ENCODE data around the gene CLINT1. TPM values are rescaled to one million over a fixed set of nuclear protein-coding genes. Genes with fewer than 3 reads are reported as not detected.
"Not testable (repeated sequence)": the region's sequence is repeated elsewhere in the genome, so short reads cannot be mapped to it uniquely, and the experiment has no call there.

The CLINT1 gene
- polyA plus RNA-seq, 1 donor = 60.5 TPM

DNA sequence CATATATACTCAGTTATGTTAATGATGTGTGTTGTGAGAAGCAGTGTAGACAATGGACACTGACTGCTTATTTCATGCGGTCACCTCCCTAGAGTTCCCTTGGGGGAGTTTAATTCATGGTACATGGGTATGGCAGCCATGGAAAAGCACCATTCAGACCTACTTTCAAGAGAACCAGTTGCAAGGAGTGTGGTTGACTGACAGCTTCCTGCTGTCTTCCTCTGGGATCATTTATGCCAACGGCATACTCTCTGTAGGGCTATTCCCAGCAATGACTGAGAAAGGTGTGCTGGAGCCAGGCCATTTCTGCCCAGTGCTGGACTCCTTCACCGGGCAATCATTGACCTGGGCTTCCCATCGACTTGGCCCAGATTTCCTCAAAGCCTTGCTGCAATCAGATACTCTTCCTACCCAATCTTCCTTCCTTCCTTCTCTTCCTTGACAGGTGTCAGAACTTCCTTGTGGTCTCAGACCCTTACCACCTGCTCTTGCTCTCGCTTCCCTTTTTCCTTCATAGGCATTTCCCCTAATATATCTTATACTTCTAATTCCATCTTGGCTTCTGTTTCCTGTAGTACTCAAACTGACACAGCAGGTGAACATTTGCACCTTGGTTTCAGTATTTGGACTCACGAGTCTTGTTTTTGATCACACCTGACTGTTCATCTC is 3.4 kb upstream of the CLINT1 start:
- DNase-seq (ENCODE audit: low read depth) = no peak

DNA sequence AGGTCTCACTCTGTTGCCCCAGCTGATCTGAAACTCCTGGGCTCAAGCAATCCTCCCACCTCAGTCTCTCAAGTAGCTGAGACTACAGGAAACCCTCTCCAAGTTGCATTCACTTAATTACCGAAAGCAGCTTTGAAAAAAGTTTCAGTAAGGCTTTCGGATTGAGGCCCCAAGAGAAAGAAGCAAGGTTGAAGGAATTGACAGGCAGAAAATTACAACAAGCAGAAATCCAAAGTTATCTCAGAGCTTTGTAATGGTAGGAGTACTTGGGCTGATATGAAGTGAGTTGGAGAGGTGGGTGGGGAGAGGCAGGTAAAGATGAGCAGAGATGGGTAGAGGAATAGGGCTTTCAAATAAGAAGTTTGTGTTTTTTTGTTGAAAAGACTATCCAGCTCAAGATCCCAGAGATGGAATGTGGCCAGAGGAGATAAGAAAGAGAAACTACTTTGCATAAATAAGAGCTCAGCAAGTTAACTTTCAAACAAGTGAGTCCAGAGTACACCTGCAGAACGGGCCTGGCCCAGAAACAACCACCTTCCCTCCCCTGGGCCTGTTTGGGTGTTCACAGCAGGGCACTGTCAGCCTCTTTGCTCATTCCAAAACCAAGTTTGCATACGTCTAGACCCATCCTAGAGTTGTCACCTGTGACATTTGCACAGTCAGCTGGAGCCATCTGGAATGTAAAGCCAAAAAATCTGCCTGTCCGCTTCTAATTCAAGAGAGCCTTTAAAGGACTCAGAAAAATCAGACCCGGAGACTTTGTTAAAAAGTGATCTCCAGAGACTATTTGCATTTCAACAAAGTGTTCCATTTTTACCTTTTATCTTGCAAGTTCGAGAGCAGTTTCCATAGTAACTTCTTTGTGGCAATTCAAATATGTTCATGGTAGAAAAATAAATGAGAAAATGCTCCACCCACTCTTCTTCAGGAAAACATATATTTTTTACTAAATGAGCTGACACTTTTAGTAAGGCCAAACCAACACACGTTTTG is 2.2 kb upstream of the CLINT1 start:
- no peak for DNase-seq (ENCODE audit: low read depth)

DNA sequence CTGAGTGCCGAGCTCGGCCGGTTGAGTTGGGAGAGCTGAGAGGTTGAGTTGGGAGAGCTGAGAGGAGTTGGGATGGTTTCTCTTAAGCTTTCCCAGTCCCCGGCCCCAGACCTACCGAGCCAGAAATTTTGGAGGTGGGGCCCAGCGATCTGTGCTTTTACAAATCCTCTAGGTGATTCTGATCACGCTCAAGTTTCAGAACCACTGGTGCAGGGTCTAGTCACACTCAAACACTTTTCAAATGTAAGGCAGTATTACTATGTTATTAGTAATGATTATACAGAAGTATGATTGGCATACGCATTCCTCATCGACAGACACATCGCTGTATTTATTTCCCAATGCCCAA is 256 bp upstream of the CLINT1 start:
- DNase-seq (ENCODE audit: low read depth) = no peak

DNA sequence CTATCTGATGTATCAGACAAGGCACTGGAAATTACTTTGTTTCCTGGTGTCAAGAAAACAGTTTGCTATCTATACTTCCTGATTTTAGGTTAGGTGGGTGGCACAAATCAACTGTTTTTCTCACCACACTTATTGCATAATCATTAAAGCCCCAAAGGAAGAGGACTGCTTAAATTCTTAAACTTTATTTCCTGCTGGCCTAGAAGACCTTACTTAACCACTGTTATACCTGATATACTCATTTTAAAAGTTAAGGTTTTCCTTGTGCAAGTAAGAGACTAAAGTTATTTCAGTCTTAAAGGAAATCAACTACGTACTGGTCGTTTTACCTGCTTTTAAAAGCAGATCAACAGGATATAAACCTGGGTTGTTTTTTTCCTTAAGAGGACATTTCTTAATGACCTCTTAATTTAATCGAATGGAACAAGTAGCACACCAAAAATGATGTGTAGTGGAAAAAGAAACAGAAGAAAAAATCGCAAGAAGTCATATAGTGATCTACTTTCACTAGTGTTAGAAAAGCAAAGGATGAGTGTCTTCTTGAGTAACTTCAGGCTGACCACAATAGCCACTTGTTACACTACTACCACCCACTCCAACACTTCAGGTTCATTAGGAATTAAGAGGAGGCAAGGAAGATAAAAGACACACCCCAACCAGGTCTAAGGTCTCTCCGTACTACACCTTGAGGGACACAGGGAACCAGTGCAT is 974 bp downstream of the CLINT1 start:
- no peak for DNase-seq (ENCODE audit: low read depth)

DNA sequence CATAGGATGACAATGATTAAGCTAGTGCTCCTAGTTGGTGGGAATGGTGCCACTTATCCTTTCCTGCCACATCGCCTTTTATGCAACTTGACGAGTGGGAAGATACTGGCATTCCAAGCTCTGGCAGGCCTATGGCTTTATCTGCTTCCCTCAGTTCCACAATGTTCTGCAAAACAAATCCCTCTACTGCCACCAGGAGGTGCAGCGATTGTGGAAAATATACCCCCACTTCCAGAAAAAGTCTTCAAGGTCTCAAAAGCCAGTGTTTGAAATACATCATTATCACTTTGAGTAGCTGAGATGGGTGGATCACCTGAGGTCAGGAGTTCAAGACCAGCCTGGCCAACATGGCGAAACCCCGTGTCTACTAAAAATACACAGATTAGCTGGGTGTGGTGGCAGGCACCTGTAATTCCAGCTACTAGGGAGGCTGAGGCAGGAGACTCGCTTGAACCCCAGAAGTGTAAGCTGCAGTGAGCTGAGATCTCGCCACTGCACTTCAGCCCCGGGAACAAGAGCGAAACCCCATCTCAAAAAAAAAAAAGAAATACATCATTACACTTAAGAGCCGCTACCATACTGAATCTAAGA is 3.4 kb downstream of the CLINT1 start:
- peak; percentile 32 for DNase-seq (ENCODE audit: low read depth)

DNA sequence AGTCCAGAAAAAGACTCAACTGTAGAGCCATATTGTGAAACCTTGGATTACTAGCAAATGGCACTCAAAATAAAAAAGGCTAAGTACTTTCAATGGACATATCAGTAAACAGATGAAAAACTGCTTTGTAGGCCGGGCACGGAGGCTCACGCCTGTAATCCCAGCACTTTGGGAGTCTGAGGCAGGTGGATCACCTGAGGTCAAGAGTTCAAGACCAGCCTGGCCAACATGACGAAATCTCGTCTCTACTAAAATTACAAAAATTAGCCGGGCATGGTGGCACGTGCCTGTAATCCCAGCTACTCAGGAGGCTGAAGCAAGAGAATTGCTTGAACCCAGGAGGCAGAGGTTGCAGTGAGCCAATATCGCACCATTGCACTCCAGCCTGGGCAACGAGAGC is 5.6 kb downstream of the CLINT1 start:
- not testable (repeated sequence) for DNase-seq (ENCODE audit: low read depth)

DNA sequence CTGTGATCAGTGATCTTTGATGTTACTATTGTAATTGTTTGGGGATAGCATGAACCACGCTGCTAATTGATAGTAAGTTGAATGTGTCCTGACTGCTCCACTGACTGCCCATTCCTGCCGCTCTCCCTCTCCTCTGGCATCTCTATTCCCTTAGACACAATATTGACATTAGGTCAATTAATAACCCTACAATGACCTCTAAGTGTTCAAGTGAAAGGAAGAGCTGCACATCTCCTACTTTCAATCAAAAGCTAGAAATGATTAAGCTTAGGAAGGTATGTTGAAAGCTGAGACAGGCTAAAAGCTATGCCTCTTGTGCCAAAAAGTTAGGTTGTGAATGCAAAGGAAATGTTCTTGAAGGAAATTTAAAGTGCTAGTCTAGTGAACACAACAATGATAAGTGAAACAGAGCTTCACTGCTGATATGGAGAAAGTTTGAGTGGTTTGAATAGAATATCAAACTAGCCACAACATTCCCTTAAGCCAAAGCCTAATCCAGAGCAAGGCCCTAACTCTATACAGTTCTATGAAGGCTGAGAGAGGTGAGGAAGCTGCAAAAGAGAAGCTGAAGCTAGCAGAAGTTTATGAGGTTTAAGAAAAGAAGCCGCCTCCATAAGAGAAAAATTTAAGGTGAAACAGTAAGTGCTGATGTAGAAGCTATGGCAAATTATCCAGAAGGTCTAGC is 12.9 kb downstream of the CLINT1 start:
- no peak for DNase-seq (ENCODE audit: low read depth)

DNA sequence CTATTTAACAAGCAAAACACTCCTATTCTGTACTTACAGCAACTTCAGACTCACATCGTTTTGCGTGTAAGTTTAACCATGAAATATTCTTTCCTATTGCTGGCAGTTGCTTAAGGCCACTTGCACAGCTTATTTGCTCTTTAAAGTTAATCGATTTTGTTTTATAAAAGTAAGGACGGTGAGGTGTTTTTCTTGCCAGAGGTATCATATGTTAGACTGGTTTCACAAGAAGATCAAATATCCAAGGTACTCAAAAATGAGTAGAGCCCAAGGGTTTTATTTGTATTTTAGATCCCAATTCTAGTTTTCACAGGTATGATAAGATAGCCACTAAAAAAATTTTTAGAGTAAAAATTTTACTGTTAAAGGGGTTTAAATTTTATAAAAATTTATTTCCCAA is 16.2 kb downstream of the CLINT1 start:
- DNase-seq (ENCODE audit: low read depth) = no peak

DNA sequence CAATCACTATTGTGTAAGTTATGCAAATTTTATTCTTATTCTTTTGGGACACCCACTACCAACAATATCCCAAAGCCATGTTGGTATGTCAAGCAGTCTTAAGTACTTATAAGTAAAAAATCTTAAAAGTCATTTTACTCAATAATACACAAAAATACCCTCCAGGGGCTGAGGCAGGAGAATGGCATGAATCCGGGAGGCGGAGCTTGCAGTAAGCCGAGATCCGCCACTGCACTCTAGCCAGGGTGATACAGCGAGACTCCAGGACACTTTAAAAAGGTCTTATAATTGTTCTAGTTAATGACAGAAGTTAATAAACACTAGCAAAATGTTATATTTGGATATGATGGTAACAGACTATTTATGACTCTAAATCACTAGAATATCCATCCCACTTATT is 16.8 kb downstream of the CLINT1 start:
- DNase-seq (ENCODE audit: low read depth) = no peak

DNA sequence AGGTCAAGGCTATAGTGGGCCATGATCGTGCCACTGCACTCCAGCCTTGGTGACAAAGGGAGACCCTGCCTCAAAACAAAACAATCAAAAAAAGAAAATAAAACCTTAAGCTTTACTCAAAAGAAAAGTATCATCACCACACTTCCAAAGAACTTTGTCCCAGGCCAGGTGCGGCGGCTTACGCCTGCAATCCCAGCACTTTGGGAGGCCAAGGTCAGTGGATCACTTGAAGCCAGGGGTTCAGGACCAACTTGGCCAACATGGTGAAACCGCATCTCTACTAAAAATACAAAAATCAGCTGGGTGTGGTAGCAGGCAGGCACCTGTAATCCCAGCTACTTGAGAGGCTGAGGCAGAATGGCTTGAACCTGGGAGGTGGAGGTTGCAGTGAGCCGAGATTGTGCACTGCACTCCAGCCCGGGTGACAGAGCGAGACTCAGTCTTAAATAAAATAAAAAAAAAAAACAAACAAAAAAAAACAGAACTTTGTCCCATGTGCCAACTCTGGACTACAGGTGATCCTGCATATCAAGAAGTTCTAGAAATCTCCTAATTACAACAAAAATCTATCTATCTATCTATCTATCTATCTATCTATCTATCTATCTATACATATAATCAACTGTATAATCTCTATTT is 19.7 kb downstream of the CLINT1 start:
- DNase-seq (ENCODE audit: low read depth) = no peak

DNA sequence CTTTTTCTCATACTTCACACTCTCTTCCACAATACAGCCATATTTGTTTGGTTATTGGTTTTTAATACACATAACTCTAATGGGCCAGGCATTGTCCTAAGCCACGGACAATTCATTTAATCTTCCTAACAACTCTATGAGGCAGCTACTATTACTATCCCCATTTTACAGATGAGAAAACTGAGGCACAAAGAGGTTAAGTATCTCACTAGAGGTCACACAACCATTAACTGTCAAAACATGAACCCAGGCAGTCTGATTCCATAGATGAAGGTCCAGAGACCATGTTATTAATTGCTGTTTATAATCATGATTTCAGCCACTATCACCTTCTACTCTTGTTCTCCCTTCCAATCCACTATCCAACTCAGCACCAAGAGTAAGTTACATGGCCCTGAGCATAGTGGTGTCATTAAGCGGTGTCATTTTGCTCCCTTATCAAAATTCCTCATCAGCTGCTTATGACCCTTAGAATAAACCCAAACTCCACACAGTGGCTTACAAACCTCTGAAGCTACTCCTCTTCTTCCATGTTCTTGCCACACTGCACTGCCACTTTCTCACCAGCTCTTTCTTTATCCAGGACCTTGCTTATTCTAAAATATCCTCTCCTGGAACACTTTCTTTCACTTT is 22.7 kb downstream of the CLINT1 start:
- DNase-seq (ENCODE audit: low read depth) = no peak

DNA sequence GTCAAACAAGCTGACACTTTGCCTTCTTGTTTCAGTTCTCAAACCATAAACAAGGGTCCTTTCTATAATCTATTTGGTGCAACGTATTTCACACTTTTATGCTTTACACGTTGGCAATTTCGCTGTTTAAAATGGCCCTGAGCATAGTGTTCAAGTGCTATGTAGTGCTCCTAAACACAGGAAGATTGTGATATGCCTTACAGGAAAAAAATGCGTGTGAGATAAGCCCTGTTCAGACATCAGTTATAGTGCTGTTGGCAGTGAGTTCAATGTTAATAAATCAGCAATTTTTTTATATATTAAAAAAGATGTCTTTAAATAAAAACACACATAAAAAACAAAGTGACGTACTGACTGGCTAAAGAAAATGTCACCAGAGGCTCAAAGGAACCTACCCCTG is 23.9 kb downstream of the CLINT1 start:
- no peak for DNase-seq (ENCODE audit: low read depth)

DNA sequence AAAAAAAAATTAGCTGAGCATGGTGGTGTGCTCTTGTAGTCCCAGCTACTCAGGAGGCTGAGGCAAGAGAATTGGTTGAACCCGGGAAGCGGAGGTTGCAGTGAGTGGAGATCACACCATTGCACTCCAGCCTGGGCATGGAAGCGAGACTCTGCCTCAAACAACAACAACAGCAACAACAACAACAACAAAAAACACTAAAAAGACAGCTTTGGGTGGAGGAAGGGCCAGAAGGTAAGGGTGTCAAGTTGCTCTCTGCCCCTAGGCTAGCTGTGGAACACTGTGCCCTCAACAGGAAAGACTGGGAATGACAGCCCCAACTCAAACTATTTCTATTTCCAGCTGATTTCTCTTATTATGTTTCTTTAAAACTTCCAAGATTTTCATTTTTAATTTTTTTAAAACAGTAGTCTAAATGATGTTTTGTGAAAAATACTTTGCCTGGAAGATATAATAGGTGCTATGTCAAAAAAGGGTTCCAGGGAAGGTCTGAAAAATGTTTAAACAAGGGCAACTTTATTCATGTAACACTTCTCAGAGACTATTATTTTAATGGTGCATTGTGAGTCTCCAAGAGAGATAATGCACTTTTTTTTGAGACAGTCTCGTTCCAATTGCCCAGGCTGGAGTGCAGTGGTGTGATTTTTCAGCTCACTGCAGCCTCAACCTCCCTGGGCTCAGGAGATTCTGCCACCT is 29.9 kb downstream of the CLINT1 start:
- DNase-seq (ENCODE audit: low read depth) = no peak

DNA sequence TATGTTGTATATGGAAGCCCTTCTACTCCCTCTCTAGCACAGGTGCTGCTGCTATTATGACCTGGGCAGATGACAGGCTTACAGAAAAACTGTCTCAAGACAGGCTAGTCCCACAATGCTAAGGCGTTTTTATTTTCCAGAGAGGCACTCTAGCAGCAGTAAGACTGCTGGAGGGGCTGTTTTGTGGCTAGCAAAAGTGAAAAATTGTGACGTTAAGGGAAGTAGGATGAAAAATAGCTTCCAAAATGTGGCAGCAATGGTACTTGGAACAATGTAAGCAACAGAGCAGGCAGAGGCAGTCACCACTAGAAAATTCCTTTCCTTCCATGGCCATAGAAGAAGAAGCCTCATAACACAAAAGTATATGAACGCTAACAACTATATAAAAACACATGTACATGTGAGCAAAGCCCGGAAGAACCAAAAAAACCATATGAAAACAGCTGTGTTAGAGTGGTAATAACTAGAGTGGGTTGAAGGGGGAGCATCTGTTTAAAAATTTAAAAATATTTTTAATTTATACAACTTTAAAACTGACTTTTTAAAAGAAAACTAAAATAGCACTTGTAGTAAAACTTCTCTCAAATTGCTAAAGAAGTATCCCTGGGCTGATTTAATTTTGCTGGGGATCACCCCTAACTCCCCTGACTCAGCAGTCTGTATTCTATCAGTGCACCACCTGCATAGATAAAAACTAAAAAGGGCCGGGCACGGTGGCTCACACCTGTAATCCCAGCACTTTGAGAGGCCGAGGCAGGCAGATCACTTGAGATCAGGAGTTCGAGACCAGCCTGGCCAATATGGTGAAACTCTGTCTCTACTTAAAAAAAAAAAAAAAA is 30.6 kb downstream of the CLINT1 start:
- DNase-seq (ENCODE audit: low read depth) = no peak

DNA sequence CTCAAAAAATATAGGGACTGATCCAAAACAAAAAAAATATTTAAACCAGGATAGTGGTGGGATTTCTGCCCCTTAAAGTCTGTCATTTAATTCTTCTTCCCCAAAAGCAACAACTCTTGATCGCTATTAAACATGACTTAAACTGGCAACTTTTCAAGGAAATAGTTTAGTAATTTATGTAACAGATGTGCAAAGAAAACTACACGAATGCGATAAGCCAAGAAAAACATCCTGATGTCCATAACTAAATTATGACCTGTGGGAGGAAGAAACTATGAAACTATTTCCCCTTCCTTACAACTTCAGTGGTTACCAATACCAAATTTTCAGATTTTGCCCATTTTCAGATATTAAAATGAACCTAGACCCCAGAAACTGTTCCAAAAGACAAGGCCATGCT is 31.5 kb downstream of the CLINT1 start:
- no peak for DNase-seq (ENCODE audit: low read depth)

DNA sequence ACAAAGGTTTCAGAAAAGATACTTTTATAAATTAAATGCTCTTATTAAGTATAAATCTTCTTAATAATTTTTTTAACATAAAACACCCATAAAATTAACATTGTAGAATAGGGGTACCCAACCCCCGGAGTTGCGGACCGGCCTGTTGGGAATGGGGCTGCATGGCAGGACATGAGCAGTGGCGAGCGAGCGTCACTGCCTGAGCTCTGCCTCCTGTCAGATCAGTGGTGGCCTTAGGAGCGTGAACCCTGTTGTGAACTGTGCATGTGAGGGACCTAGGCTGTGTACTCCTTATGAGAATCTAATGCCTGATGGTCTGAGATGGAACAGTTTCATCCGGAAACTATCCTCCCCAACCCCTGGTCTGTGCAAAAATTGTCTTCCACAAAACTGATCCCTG is 35.3 kb downstream of the CLINT1 start:
- no peak for DNase-seq (ENCODE audit: low read depth)

DNA sequence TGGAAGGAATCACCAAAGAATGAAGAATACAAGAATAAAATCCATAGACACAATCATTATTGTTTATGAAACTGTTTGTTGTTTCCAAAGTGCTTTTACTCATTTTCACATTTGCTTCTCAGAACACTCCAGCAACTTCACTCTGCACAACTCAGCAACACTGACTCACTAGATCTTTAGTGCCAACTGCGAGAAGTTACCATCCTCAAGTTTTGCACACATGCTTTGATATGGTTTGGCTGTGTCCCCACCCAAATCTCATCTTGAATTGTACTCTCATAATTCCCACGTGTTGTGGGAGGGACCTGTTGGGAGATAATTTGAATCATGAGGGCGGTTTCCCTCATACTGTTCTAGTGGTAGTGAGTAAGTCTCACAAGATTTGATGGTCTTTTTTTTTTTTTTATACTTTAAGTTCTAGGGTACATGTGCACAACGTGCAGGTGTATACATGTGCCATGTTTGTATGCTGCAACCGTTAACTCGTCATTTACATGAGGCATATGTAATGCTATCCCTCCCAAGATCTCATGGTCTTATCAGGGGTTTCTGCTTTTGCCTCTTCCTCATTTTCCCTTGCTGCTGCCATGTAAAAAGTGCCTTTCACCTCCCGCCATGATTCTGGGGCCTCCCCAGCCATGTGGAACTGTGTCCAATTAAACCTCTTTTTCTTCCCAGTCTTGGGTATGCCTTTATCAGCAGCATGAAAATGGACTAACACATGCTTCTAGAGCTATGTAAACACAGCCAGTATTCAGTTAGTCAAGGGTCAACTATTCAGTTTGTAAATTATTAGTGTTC is 36.9 kb downstream of the CLINT1 start:
- DNase-seq (ENCODE audit: low read depth) = no peak

DNA sequence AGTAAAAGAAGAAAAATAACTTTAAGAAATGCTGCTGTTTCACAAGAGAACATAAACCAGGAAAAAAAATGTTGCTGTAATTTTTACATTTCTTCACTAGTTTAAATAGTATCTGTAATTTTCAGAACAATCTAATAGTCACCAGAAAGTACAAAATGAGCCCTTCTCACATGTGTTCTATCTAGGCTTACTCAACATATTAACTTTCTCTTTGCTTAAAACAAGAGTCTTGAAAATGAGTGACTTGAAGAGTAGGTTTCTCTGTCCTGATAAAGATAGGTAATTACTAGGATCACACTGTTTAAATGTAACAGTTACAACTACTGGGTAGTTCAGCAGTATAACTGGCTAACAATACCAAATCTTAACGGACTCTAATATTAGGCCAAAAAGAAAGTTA is 37.5 kb downstream of the CLINT1 start:
- no peak for DNase-seq (ENCODE audit: low read depth)

Data from forelimb muscle (tissue), 1 donor.